ENCODE data around the gene GCHFR. TPM values are rescaled to one million over a fixed set of nuclear protein-coding genes. Genes with fewer than 3 reads are reported as not detected.

GCHFR gene
- total and polyA plus RNA-seq, 2 experiments from 2014 or later, result 97.2 to 213 TPM

GRCh38 chr15:40771242-40771641 lies 7.4 kb downstream of the GCHFR start:
- H3K4me3 ChIP-seq, result no peak overlapping the region
- no peaks in the 10 kb centered on the region for H3K9me2 ChIP-seq (replicated peaks; ENCODE audit: insufficient read depth)
- H3K27me3 ChIP-seq, result no peaks in the 10 kb centered on the region
- no peaks in the 10 kb centered on the region for H3K79me2 ChIP-seq
- H3K27ac ChIP-seq, result no peak overlapping the region
- H3K4me1 ChIP-seq (ENCODE audit: insufficient read depth), result peaks cover 19% of the 10 kb centered on the region
- H3K36me3 ChIP-seq (replicated peaks; ENCODE audit: insufficient read depth, low read depth), result no peaks in the 10 kb centered on the region
- TF ChIP-seq EZH2 (IDR thresholded peaks at IDR 0.05; ENCODE audit: borderline replicate concordance) (no peak), EZH2phosphoT487 (IDR thresholded peaks at IDR 0.05; ENCODE audit: low read depth, severe bottlenecking, unreplicated experiment) (no peak)
- TF ChIP-seq, protein P1, sequence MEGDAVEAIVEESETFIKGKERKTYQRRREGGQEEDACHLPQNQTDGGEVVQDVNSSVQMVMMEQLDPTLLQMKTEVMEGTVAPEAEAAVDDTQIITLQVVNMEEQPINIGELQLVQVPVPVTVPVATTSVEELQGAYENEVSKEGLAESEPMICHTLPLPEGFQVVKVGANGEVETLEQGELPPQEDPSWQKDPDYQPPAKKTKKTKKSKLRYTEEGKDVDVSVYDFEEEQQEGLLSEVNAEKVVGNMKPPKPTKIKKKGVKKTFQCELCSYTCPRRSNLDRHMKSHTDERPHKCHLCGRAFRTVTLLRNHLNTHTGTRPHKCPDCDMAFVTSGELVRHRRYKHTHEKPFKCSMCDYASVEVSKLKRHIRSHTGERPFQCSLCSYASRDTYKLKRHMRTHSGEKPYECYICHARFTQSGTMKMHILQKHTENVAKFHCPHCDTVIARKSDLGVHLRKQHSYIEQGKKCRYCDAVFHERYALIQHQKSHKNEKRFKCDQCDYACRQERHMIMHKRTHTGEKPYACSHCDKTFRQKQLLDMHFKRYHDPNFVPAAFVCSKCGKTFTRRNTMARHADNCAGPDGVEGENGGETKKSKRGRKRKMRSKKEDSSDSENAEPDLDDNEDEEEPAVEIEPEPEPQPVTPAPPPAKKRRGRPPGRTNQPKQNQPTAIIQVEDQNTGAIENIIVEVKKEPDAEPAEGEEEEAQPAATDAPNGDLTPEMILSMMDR (IDR thresholded peaks at IDR 0.05; ENCODE audit: poor library complexity), result no peak
- H3K9me3 ChIP-seq (ENCODE audit: low read depth), result no peaks in the 10 kb centered on the region
- no peak overlapping the region for H3K4me2 ChIP-seq
- WGBS (ENCODE audit: low lambda C conversion rate, missing lambda C conversion rate), result 98% methylated on average over 5 of the region's 5 CpGs
- no peak for DNase-seq (ENCODE audit: low spot score)
- H4K20me1 ChIP-seq (ENCODE audit: insufficient read depth, poor library complexity, severe bottlenecking), result no peaks in the 10 kb centered on the region
- no peak overlapping the region for H2AFZ ChIP-seq

GRCh38 chr15:40772014-40772413 lies 8.1 kb downstream of the GCHFR start:
- H3K4me3 ChIP-seq, result no peak overlapping the region
- no peak overlapping the region for H3K27ac ChIP-seq
- H3K9me3 ChIP-seq (ENCODE audit: low read depth), result no peaks in the 10 kb centered on the region
- peaks cover 19% of the 10 kb centered on the region for H3K4me1 ChIP-seq (ENCODE audit: insufficient read depth)
- H3K27me3 ChIP-seq, result no peaks in the 10 kb centered on the region
- TF ChIP-seq, protein P1 (IDR thresholded peaks at IDR 0.05; ENCODE audit: poor library complexity), result no peak
- TF ChIP-seq EZH2 (IDR thresholded peaks at IDR 0.05; ENCODE audit: borderline replicate concordance), result no peak
- no peak for TF ChIP-seq EZH2phosphoT487 (IDR thresholded peaks at IDR 0.05; ENCODE audit: low read depth, severe bottlenecking, unreplicated experiment)
- H3K4me2 ChIP-seq, result no peak overlapping the region
- H3K79me2 ChIP-seq, result no peaks in the 10 kb centered on the region
- no peaks in the 10 kb centered on the region for H4K20me1 ChIP-seq (ENCODE audit: insufficient read depth, poor library complexity, severe bottlenecking)
- WGBS (ENCODE audit: low lambda C conversion rate, missing lambda C conversion rate), result 93% methylated on average over 13 of the region's 13 CpGs
- no peak for DNase-seq (ENCODE audit: low spot score)
- H3K9me2 ChIP-seq (replicated peaks; ENCODE audit: insufficient read depth), result no peaks in the 10 kb centered on the region
- H2AFZ ChIP-seq, result no peak overlapping the region
- H3K36me3 ChIP-seq (replicated peaks; ENCODE audit: insufficient read depth, low read depth), result no peaks in the 10 kb centered on the region

DNA sequence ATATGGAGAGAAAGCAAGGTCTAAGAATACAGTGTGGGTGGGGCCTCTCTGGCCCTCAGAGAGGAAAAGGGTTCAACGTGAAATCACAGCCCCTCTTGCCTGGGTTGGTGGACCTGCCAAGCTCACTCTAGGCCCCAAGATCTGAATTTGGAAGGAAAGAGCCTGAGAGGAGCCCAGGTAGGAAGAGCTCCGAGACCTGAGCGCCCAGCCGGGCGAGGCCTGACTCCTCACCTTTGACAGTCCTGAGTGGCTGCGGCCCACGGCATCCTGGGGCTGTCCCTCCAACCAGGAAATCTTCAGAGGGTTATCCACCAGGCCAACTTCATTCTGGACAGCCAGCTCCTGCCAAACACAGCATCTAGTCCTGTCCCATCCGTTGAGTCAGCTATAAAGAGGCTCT lies 9.6 kb downstream of the GCHFR start:
- no peaks in the 10 kb centered on the region for H3K27me3 ChIP-seq
- no peak overlapping the region for H2AFZ ChIP-seq
- TF ChIP-seq, protein P1 (IDR thresholded peaks at IDR 0.05; ENCODE audit: poor library complexity), result no peak
- no peaks in the 10 kb centered on the region for H3K9me2 ChIP-seq (replicated peaks; ENCODE audit: insufficient read depth)
- no peaks in the 10 kb centered on the region for H3K9me3 ChIP-seq (ENCODE audit: low read depth)
- no peaks in the 10 kb centered on the region for H3K36me3 ChIP-seq (replicated peaks; ENCODE audit: insufficient read depth, low read depth)
- H3K79me2 ChIP-seq, result no peaks in the 10 kb centered on the region
- H3K4me1 ChIP-seq (ENCODE audit: insufficient read depth), result peaks cover 19% of the 10 kb centered on the region
- H4K20me1 ChIP-seq (ENCODE audit: insufficient read depth, poor library complexity, severe bottlenecking), result no peaks in the 10 kb centered on the region
- H3K4me3 ChIP-seq, result no peak overlapping the region
- WGBS (ENCODE audit: low lambda C conversion rate, missing lambda C conversion rate), result 96% methylated on average over 8 of the region's 8 CpGs
- DNase-seq (ENCODE audit: low spot score), result no peak
- H3K4me2 ChIP-seq, result no peak overlapping the region
- H3K27ac ChIP-seq, result no peak overlapping the region

DNA sequence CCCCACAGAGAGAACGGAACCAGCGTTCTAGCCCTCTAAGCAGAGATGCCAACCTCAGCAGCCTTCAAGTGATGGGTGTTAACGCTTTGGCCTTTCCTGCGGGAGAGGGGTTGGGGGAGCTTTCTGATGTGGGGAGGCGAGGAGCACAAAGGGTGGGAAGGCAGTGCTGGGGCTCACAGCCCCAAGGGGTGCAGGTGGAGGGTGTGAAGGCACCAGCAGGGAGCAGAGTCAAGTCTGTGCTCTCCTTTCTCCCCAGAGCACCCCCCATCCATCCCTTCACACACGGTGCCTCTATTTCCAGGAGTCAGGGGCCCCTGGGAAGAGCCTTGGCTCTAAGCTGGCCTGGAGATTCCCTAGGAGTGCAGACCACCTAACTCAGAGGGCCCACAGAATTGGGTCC lies 10.0 kb downstream of the GCHFR start:
- Histone ChIP-seq H4K20me1 (ENCODE audit: insufficient read depth, poor library complexity, severe bottlenecking) (no peaks in the 10 kb centered on the region), H3K27me3 (no peaks in the 10 kb centered on the region), H3K4me3 (no peak overlapping the region), H3K4me1 (ENCODE audit: insufficient read depth) (peaks cover 17% of the 10 kb centered on the region), H2AFZ (no peak overlapping the region), H3K9me2 (replicated peaks; ENCODE audit: insufficient read depth) (no peaks in the 10 kb centered on the region), H3K36me3 (replicated peaks; ENCODE audit: insufficient read depth, low read depth) (no peaks in the 10 kb centered on the region), H3K4me2 (no peak overlapping the region), H3K9me3 (ENCODE audit: low read depth) (no peaks in the 10 kb centered on the region), H3K79me2 (no peaks in the 10 kb centered on the region), H3K27ac (no peak overlapping the region)
- DNase-seq (ENCODE audit: low spot score), result no peak
- TF ChIP-seq, protein P1 (IDR thresholded peaks at IDR 0.05; ENCODE audit: poor library complexity), result no peak
- TF ChIP-seq EZH2 (IDR thresholded peaks at IDR 0.05; ENCODE audit: borderline replicate concordance), result no peak
- no peak for TF ChIP-seq EZH2phosphoT487 (IDR thresholded peaks at IDR 0.05; ENCODE audit: low read depth, severe bottlenecking, unreplicated experiment)
- WGBS (ENCODE audit: low lambda C conversion rate, missing lambda C conversion rate), result 92% methylated on average over 6 of the region's 6 CpGs

Measured in hepatocyte (in vitro differentiated cells).